Activated CD4-positive, alpha-beta T cell treated with anti-CD3 and anti-CD28 coated beads, Interleukin-2, amount 50 U/mL, for 48 hours (primary cell): Measurements from ENCODE around the gene GRIK5.
"Not testable (repeated sequence)": the region's sequence is repeated elsewhere in the genome, so short reads cannot be mapped to it uniquely, and the experiment has no call there.

ENCODE experiments used
- DNase-seq, 2 experiments: peaks; one replicate each; pipeline ENCODE4 v3.0.0-alpha.2; 2020

The GRIK5 gene

DNA sequence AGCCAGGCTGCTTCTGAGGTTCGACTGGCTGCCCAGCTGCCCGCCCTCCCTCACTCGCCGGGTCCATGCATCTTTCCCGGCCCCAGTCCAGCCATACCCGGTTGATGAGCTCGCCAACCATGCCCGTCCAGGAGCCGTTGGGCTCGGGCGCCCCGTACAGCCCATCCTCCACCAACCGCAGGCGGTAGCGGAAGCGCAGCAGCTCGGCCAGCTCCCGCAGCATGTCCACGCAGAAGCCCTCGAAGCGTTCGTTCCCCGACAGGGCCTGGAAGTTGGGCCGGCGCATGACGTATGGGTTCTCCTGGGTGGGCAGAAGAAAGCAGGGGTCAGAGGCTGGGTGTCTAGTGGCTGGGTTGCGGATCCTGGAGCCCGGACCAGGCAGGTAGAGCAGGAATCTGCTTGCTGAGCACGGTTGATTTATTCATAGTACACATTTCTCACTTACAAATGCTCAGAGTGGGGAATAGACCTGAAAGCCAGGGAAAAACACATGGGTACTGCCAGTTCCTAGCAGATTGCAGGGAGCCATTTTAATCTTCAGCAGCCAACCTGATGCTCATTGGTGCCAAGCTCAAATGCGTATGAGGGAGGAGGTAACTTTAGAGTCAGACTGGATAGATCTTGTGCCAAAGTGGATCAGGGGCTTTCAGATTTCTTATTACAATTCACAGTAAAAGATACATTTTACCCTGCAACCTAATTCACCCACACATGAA is 27.4 kb downstream of the GRIK5 start:
- DNase-seq: no peak

- not testable (repeated sequence) for DNase-seq
These were observed 29.5 kb downstream of the GRIK5 start for GRCh38 chr19:42040491-42040890.

DNA sequence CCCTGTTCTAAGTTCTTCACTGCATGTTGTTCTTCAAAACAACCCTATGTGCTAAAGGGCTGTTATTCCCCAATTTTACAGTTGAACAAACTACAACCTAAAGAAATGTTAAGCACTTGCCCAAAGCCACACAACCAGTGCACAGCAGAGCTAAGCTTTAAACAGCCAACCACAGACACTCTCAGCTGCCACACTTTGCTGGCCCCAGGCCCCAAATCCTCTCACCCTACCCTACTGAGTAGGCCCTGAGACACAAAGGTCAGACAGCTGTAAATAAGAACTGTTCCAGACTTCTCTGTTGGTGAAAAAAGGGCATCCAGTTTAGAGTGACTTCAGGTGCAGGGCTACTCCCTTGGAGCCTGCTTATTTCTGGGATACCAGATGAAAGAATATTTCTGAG is 30.0 kb downstream of the GRIK5 start:
- DNase-seq: no peak

- DNase-seq: no peak
These were observed 31.3 kb downstream of the GRIK5 start for GRCh38 chr19:42038666-42039065.

GRCh38 chr19:42037649-42038048 is 32.4 kb downstream of the GRIK5 start:
- DNase-seq: no peak

- peak; percentile 60 to 72 for DNase-seq
These were observed 35.2 kb downstream of the GRIK5 start for GRCh38 chr19:42034640-42035391.

DNA sequence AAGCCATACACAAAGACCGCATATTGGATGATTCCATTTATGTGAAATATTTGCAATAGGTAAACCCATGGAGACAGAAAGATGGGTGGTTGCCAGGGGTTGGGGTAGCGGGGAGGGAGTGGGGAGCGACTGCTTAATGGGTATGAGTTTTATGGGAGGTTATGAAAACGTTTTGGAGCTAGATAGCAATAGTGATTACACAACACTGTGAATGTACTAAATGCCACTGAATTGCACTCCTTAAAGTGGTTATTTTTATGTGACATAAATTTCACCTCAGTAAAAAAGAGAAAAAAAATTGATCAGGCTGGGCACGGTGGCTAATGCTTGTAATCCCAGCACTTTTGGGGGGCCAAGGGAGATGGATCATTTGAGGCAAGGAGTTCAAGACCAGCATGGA is 36.6 kb downstream of the GRIK5 start:
- DNase-seq: no peak

GRCh38 chr19:42032431-42032830 is 37.6 kb downstream of the GRIK5 start:
- DNase-seq: no peak

DNA sequence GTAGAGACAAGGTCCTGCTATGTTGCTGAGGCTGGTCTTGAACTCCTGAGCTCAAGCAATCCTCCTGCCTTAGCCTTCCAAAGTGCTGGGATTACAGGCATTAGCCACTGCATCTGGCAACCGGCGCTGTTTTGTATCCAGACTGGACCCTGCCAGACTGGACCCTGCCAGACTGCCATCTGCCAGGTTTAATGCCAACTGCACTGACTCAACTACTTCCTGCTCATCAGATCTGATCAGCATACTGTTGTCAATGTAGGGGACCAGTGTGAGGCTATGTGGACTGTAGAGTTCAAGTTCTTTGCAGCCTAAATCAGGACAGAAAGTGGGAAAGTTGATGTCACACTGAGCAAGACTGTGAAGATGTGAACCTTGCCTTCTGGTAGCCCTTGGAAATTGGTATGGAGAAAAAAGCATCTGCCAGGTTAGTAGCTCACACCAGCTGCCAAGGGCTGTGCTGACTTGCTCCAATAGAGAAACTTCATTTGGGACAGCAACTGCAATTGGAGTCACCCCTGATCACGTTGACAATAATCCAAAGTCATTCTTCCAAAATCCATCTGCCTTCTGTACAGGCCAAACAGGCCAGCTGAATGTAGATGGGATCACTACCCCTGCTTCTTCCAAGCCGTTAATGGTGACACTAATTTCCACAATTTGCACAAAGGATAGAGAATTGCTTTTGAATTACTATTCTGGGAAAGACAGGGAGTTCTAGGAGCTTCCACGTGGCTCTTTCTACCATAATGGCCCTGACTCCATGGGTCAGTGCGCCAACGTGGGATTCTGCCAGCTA is 39.2 kb downstream of the GRIK5 start:
- DNase-seq: no peak

GRCh38 chr19:42028304-42029216 is 41.4 kb downstream of the GRIK5 start:
- peak; percentile 48 to 57 for DNase-seq

DNA sequence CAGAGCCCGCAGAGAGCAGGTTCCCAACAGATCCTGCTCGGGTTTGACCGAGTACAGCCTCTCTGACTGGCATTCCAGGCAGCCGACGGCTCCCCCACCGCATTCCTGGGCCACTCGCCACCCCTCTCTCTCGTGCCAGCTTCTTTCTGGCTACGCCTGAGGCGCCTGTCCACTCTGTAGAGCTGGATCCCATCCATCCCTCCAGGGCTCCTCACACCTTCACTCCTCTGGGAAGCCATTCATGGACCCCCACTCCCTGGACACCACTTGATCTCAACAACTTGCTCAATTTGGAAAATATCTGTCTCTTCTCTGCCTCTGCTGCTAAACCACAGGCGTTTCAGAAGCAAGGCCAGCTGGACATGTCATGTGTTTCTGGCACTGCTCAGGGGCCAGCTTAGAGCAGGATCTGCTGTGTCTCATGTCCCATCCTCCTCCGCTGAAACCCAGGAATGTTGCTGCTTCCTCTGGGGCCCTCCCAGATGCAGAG is 45.3 kb downstream of the GRIK5 start:
- no peak for DNase-seq

- DNase-seq: no peak
These were observed 46.1 kb downstream of the GRIK5 start for GRCh38 chr19:42023943-42024260.

DNA sequence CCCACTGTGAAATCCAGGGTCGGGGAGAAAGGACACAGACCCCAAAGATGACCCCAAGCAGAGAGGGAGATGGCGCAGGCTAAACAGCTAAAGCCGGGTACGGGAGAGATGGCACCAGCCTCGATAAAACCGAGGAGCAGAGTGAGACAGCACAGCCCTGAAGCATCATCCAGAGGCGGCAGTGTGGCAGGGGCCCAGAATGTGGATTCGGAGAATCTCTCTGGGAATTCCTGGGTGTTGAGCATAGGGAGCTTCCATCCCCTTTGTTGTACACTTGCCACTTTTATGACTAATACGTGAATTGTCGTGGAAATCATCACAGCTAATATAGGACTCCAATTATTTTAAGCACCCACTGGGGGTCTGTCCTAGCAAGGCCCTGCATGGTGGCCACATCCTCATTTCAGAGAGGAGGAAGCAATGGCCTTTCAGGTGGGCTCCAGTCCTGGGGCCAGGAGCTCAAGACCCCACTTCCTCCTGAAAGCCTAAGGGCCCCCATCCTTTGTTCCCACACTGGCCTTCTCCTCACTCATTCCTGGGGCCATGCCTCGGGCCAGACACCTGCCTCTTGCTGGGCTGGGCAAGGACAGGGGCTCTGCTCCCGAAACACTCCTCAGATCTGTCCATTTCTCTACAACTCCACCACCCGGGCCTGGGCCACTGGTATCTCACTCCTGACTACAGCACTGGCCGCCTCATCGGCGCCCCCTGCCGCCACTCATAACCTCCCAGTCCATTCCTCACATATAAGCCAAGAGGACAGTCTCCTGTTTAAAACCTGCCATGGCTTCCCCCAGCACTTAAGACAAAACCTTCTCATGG is 46.7 kb downstream of the GRIK5 start:
- peak; percentile 26 to 43 for DNase-seq

DNA sequence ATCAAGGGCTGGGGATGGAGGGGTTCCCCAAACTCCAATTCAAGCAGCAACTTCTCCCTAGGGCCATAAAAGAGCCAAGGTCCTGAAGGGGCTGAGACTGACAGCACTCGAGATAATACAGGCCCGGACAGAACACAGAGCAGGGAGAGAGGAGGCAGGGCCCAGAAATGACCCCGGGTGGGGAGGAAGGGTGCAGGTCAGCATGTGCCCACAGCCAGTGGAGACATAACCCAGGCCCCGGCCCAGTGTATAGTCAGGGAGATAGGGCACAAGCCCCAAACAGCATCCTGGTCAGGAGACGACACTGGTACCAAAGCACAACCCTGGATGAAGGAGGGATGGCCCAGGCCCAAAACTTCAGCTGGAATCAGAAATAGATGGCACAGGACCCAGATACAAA is 47.4 kb downstream of the GRIK5 start:
- DNase-seq: no peak

DNA sequence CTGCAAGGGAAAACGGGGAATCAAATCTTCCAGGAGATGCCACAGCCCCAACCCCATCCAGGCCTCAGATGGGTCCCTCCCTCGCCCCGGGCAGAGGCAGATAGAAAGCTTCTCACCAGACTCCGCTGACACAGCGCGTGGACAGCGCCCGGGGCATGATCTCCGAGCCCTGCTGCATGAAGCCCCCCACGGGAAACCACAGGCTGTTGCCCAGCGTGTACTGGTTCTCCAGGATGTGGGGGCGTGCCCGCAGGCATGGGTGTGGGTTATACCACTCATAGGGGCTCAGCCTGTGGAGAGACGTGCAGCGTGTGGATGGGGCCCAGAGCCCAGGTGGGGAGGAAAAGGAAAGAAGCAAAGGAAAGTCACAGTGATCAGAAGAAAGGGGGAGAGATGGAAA is 48.8 kb downstream of the GRIK5 start:
- no peak for DNase-seq

GRCh38 chr19:42018503-42019193 is 51.4 kb downstream of the GRIK5 start:
- no peak for DNase-seq

- no peak for DNase-seq
These were observed 53.0 kb downstream of the GRIK5 start for GRCh38 chr19:42017040-42017439.

GRCh38 chr19:42012747-42013146 is 57.3 kb downstream of the GRIK5 start:
- DNase-seq: not testable (repeated sequence)

- DNase-seq: no peak
These were observed 59.5 kb downstream of the GRIK5 start for GRCh38 chr19:42010245-42011126.

DNA sequence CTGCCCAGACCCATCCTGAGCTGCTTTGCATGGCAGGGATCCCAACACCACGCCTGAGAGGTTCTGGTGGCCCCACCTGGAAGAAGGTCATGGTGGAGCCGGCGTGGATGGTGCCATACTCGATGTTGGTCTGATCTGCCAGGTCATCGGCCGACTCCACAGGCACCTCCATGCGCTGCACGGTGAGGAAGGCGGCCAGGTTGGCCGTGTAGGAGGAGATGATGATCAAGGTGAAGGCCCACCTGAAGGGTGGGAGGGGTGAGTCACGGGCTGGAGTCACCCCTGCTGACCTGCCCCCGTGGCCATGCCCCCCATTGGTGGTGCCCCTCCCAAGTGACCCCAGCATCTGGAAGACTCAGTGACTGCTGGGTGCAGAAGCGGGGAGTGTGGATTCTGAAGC is 63.4 kb downstream of the GRIK5 start:
- no peak for DNase-seq
